Activated T-cell treated with anti-CD3 and anti-CD28 coated beads, Interleukin-2, amount 50 U/mL, for 1 hour (primary cell): Measurements from ENCODE around the gene WDR88.
"Not testable (repeated sequence)": the region's sequence is repeated elsewhere in the genome, so short reads cannot be mapped to it uniquely, and the experiment has no call there.

Source experiments
- DNase-seq: peaks from one replicate; pipeline ENCODE4 v3.0.0-alpha.2; 2020

The WDR88 gene

GRCh38 chr19:33199441-33200265 is 67.7 kb downstream of the WDR88 start:
- no peak for DNase-seq

GRCh38 chr19:33201473-33201872 is 69.6 kb downstream of the WDR88 start:
- no peak for DNase-seq

- no peak for DNase-seq
Observed at GRCh38 chr19:33201886-33202545, 70.1 kb downstream of the WDR88 start.

- no peak for DNase-seq
Observed at GRCh38 chr19:33202546-33203507, 70.9 kb downstream of the WDR88 start.

- DNase-seq = no peak
Observed at GRCh38 chr19:33203529-33203928, 71.6 kb downstream of the WDR88 start.

- DNase-seq = no peak
Observed at GRCh38 chr19:33204136-33204973, 72.4 kb downstream of the WDR88 start.

- no peak for DNase-seq
Observed at GRCh38 chr19:33205110-33205509, 73.2 kb downstream of the WDR88 start.

GRCh38 chr19:33205531-33206260 is 73.8 kb downstream of the WDR88 start:
- no peak for DNase-seq

- DNase-seq = no peak
Observed at GRCh38 chr19:33206261-33207039, 74.5 kb downstream of the WDR88 start.

GRCh38 chr19:33207040-33207620 is 75.2 kb downstream of the WDR88 start:
- DNase-seq = no peak

GRCh38 chr19:33207903-33208302 is 76.0 kb downstream of the WDR88 start:
- DNase-seq = no peak

GRCh38 chr19:33208371-33208895 is 76.5 kb downstream of the WDR88 start:
- DNase-seq = no peak

GRCh38 chr19:33208904-33209849 is 77.3 kb downstream of the WDR88 start:
- no peak for DNase-seq

- DNase-seq = not testable (repeated sequence)
Observed at GRCh38 chr19:33209850-33210230, 77.9 kb downstream of the WDR88 start.

GRCh38 chr19:33210266-33210940 is 78.5 kb downstream of the WDR88 start:
- no peak for DNase-seq

GRCh38 chr19:33211794-33212435 is 80.0 kb downstream of the WDR88 start:
- DNase-seq = no peak

- no peak for DNase-seq
Observed at GRCh38 chr19:33212436-33213172, 80.7 kb downstream of the WDR88 start.
